ENCODE data around the gene PGAP3. TPM values are rescaled to one million over a fixed set of nuclear protein-coding genes. Genes with fewer than 3 reads are reported as not detected.

Gene PGAP3
- total and polyA plus RNA-seq, 4 donors, result 15.9 to 39.7 (median 26.4) TPM

DNA sequence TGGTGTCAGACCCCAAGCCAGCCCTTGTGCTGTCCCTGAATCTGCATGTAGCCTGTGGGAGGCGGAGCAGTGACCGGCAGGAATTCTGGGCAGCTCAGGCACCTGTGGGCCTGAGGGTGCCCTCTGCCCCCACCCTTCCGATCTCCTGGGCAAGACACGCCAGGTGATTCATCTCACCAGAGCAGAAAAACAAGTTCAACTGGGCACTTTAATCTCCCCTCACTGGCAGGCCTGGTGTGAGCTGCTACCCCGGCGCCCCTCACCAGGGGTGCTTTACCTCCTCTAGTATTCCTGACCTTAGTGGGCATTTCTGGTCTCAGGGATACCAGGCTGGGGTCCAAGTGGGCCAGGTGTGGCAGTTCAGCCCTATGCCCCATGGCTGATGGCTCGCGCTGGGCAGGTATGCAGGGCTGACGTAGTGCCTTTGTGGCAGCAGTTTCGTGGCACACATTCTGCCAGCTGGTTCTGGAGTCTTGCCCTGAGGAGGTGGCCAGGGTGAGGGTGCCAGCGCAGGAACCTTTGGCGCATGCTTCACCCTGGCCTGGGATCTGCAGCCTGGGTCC is 18.0 kb upstream of the PGAP3 start:
- peak overlapping the region; percentile 52 to 85 for H3K27ac ChIP-seq (ENCODE audit: low read depth in 1 of 2, low read length in 1 of 2)
- H3K4me1 ChIP-seq (ENCODE audit: control insufficient read depth in 5 of 5, insufficient read depth in 5 of 5, low read length in 5 of 5), result peaks cover 3 to 47% (median 21%) of the 10 kb centered on the region in 5 donors
- TF ChIP-seq CTCF (IDR thresholded peaks at IDR 0.05; ENCODE audit: control extremely low read depth, extremely low read depth), result no peak
- peak overlapping the region in 1 of 2 donors; percentile 3 for H3K9ac ChIP-seq (ENCODE audit: insufficient read depth in 1 of 2, low read length in 2 of 2)
- H3K36me3 ChIP-seq (ENCODE audit: control insufficient read depth in 4 of 4, insufficient read depth in 4 of 4, low read length in 4 of 4), result peaks cover 0 to 27% (median 16%) of the 10 kb centered on the region in 4 donors
- DNase-seq, result peak; percentile 55 to 82 (median 67)
- 65 to 86% methylated on average over 12 of the region's 12 CpGs for WGBS, 2 donors
- ATAC-seq (ENCODE audit: insufficient read depth, low FRiP score), result peak; percentile 70
- no peaks in the 10 kb centered on the region for H3K27me3 ChIP-seq (ENCODE audit: control insufficient read depth in 3 of 3, insufficient read depth in 3 of 3, low read length in 2 of 3)
- H3K9me3 ChIP-seq (ENCODE audit: control insufficient read depth in 4 of 4, insufficient read depth in 3 of 4, low read length in 3 of 4), result no peaks in the 10 kb centered on the region
- no peak overlapping the region for H3K4me3 ChIP-seq

DNA sequence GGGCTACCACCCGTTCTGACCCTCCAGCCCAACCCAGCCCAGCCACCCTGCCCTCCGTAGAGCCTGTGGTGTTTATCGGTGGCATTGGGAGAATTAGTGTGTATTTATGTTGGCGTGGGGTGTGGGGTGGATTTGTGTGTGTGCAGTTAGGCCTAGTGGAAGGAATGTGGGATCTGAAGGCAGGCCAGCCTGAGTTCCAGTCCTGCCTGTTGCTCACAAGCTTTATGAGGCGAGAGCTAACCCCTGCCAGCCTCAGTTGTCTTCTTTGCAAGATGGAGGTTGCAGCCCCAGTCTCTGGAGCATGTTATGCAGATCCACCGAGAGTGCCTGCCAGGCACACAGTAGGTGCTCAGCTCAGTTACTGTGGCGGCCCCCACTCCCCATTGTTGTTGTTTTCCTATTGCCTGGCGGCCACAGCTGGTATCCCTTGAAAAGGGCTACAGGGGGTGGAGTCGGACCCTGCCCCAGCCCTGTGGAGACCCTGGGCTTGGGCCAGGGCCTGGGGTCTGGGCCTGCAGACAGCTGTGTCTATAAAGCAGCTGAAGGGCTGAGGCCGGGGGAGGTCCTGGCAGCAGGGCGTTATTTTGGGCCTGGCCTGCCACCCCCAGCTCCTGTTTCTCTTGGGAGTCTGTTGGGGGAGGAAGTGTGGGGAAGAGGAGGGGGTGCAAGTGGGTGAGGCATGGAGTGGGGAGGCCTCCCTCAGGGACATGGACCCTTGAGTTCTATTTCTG is 17.1 kb upstream of the PGAP3 start:
- Histone ChIP-seq H3K4me3 (no peak overlapping the region), H3K9me3 (ENCODE audit: control insufficient read depth in 4 of 4, insufficient read depth in 3 of 4, low read length in 3 of 4) (no peaks in the 10 kb centered on the region), H3K27ac (ENCODE audit: low read depth in 1 of 2, low read length in 1 of 2) (peak overlapping the region; percentile 52 to 78), H3K36me3 (ENCODE audit: control insufficient read depth in 4 of 4, insufficient read depth in 4 of 4, low read length in 4 of 4) (peaks cover 0 to 22% (median 14%) of the 10 kb centered on the region in 4 donors), H3K9ac (ENCODE audit: insufficient read depth in 1 of 2, low read length in 2 of 2) (peak overlapping the region in 1 of 2 donors; percentile 3), H3K27me3 (ENCODE audit: control insufficient read depth in 3 of 3, insufficient read depth in 3 of 3, low read length in 2 of 3) (no peaks in the 10 kb centered on the region), H3K4me1 (ENCODE audit: control insufficient read depth in 5 of 5, insufficient read depth in 5 of 5, low read length in 5 of 5) (peaks cover 3 to 47% (median 21%) of the 10 kb centered on the region in 5 donors)
- ATAC-seq (ENCODE audit: insufficient read depth, low FRiP score) (no peak), DNase-seq (peak; percentile 26 to 51 (median 48))
- WGBS, 2 donors, result 57 to 73% methylated on average over 11 of the region's 11 CpGs
- TF ChIP-seq CTCF (IDR thresholded peaks at IDR 0.05; ENCODE audit: control extremely low read depth, extremely low read depth), result no peak

DNA sequence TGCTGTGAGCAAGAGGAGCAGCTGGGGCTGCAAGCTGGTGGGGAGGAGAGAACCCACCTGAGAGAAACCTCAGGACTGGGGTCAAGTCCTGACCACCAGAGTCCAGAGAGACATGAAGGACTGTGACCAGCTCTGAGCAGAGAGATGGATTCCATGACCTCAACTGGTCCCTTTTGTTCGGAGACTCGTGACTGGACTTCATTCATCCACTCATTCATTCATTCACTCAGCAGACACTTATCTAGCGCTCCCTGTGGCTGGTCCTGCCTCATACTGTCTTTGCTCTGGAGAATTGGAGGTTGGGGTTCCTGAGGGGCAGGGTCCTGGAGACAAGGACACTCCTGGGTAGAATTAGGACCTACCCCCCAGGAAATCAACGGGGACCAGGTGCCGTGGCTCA is 16.1 kb upstream of the PGAP3 start:
- no peak for TF ChIP-seq CTCF (IDR thresholded peaks at IDR 0.05; ENCODE audit: control extremely low read depth, extremely low read depth)
- DNase-seq (no peak), ATAC-seq (ENCODE audit: insufficient read depth, low FRiP score) (no peak)
- H3K4me1 ChIP-seq (ENCODE audit: control insufficient read depth in 5 of 5, insufficient read depth in 5 of 5, low read length in 5 of 5), result peaks cover 3 to 47% (median 21%) of the 10 kb centered on the region in 5 donors
- WGBS, 2 donors, result 89% methylated on average over 5 of the region's 5 CpGs
- H3K36me3 ChIP-seq (ENCODE audit: control insufficient read depth in 4 of 4, insufficient read depth in 4 of 4, low read length in 4 of 4), result peaks cover 0 to 11% (median 10%) of the 10 kb centered on the region in 4 donors
- H3K27me3 ChIP-seq (ENCODE audit: control insufficient read depth in 3 of 3, insufficient read depth in 3 of 3, low read length in 2 of 3), result no peaks in the 10 kb centered on the region
- peak overlapping the region in 1 of 2 donors; percentile 23 for H3K27ac ChIP-seq (ENCODE audit: low read depth in 1 of 2, low read length in 1 of 2)
- H3K9ac ChIP-seq (ENCODE audit: insufficient read depth in 1 of 2, low read length in 2 of 2), result no peak overlapping the region
- no peaks in the 10 kb centered on the region for H3K9me3 ChIP-seq (ENCODE audit: control insufficient read depth in 4 of 4, insufficient read depth in 3 of 4, low read length in 3 of 4)
- no peak overlapping the region for H3K4me3 ChIP-seq
